Activated T-helper 17 cell treated with anti-CD3 and anti-CD28 coated beads, Interleukin-2, amount 50 U/mL, for 72 hours (primary cell): Measurements from ENCODE around the gene RACK1. TPM values are rescaled to one million over a fixed set of nuclear protein-coding genes. Genes with fewer than 3 reads are reported as not detected.
"Not testable (repeated sequence)": the region's sequence is repeated elsewhere in the genome, so short reads cannot be mapped to it uniquely, and the experiment has no call there.

Experiments
- ATAC-seq: fragments of 150-1000 bp; cut with Tn5 transposase; replicated peaks from 2 replicates; pipeline ENCODE4 v1.10.0; 2021; ENCODE audit warnings: mild to moderate bottlenecking, moderate library complexity
- H3K27ac Mint-ChIP-seq: one replicate; pipeline ENCODE4 v1.8.0; 2022; ENCODE audit warnings: mixed read lengths
- H3K27me3 Mint-ChIP-seq: one replicate; pipeline ENCODE4 v1.8.0; 2022; ENCODE audit warnings: mixed read lengths
- H3K36me3 Mint-ChIP-seq: one replicate; pipeline ENCODE4 v1.8.0; 2022; ENCODE audit warnings: low read depth, mild to moderate bottlenecking, mixed read lengths
- H3K4me1 Mint-ChIP-seq: one replicate; pipeline ENCODE4 v1.8.0; 2022; ENCODE audit warnings: mixed read lengths
- H3K4me3 Mint-ChIP-seq: one replicate; pipeline ENCODE4 v1.8.0; 2022; ENCODE audit warnings: mild to moderate bottlenecking, mixed read lengths
- H3K9me3 Mint-ChIP-seq: one replicate; pipeline ENCODE4 v1.8.0; 2022; ENCODE audit warnings: mixed read lengths
- total RNA-seq, 2 donors: library from RNA; stranded (reverse); gene quantifications; one replicate each; pipeline ENCODE4 v1.2.3, GENCODE V29; 2022

The RACK1 gene
- total RNA-seq = 1,000 to 10,000 TPM; 2,150 to 2,706 TPM

- Mint-ChIP-seq H3K4me1 (peaks cover 34% of the 10 kb centered on the region), H3K27me3 (no peaks in the 10 kb centered on the region), H3K27ac (peak within 1 kb of the TSS; percentile 99), H3K4me3 (peak within 1 kb of the TSS; percentile 85), H3K9me3 (no peaks in the 10 kb centered on the region), H3K36me3 (peaks cover 80% of the 10 kb centered on the region)
- ATAC-seq = peak; percentile 68
Observed at GRCh38 chr5:181243564-181244343, at the start of gene RACK1. RACK1 (minus strand) TSS chr5:181243906; CDS start chr5:181243800, 106 bp downstream.

- not testable (repeated sequence) for H3K4me1 Mint-ChIP-seq, H3K9me3 Mint-ChIP-seq, H3K27me3 Mint-ChIP-seq, H3K36me3 Mint-ChIP-seq, ATAC-seq, H3K4me3 Mint-ChIP-seq, H3K27ac Mint-ChIP-seq
Observed at GRCh38 chr5:181287331-181287730, 43.6 kb upstream of the RACK1 start.

- H3K27me3 Mint-ChIP-seq, H3K4me3 Mint-ChIP-seq, H3K4me1 Mint-ChIP-seq, H3K9me3 Mint-ChIP-seq, ATAC-seq, H3K36me3 Mint-ChIP-seq: not testable (repeated sequence)
- peak overlapping the region; percentile 22 for H3K27ac Mint-ChIP-seq
Observed at GRCh38 chr5:181285962-181286705, 42.4 kb upstream of the RACK1 start.

- not testable (repeated sequence) for H3K27ac Mint-ChIP-seq, ATAC-seq, H3K4me1 Mint-ChIP-seq, H3K27me3 Mint-ChIP-seq, H3K9me3 Mint-ChIP-seq, H3K36me3 Mint-ChIP-seq, H3K4me3 Mint-ChIP-seq
Observed at GRCh38 chr5:181283841-181284755, 40.4 kb upstream of the RACK1 start.

- ATAC-seq = no peak
- no peak overlapping the region for H3K27ac Mint-ChIP-seq
Observed at GRCh38 chr5:181283347-181283746, 39.6 kb upstream of the RACK1 start.

GRCh38 chr5:181282874-181283273, 39.2 kb upstream of the RACK1 start:
- Mint-ChIP-seq H3K4me1 (no peaks in the 10 kb centered on the region), H3K27me3 (no peaks in the 10 kb centered on the region), H3K9me3 (no peaks in the 10 kb centered on the region), H3K4me3 (no peak overlapping the region), H3K27ac (no peak overlapping the region), H3K36me3 (no peaks in the 10 kb centered on the region)
- ATAC-seq = no peak

More at GRCh38 chr5:181283347-181283746, 39.6 kb upstream of the RACK1 start:
- no peaks in the 10 kb centered on the region for H3K27me3 Mint-ChIP-seq
- H3K36me3 Mint-ChIP-seq = no peaks in the 10 kb centered on the region
- H3K4me1 Mint-ChIP-seq = no peaks in the 10 kb centered on the region
- no peak overlapping the region for H3K4me3 Mint-ChIP-seq
- no peaks in the 10 kb centered on the region for H3K9me3 Mint-ChIP-seq

GRCh38 chr5:181282415-181282814, 38.7 kb upstream of the RACK1 start:
- not testable (repeated sequence) for H3K4me1 Mint-ChIP-seq, ATAC-seq, H3K27ac Mint-ChIP-seq, H3K36me3 Mint-ChIP-seq, H3K4me3 Mint-ChIP-seq, H3K27me3 Mint-ChIP-seq, H3K9me3 Mint-ChIP-seq

GRCh38 chr5:181281984-181282316, 38.2 kb upstream of the RACK1 start:
- Mint-ChIP-seq H3K27ac (no peak overlapping the region), H3K36me3 (no peaks in the 10 kb centered on the region), H3K4me1 (no peaks in the 10 kb centered on the region), H3K9me3 (no peaks in the 10 kb centered on the region), H3K27me3 (no peaks in the 10 kb centered on the region), H3K4me3 (no peak overlapping the region)
- no peak for ATAC-seq

GRCh38 chr5:181281077-181281983, 37.6 kb upstream of the RACK1 start:
- H3K4me3 Mint-ChIP-seq = no peak overlapping the region
- H3K27me3 Mint-ChIP-seq = no peaks in the 10 kb centered on the region
- H3K27ac Mint-ChIP-seq = no peak overlapping the region
- H3K36me3 Mint-ChIP-seq = no peaks in the 10 kb centered on the region
- ATAC-seq = no peak
- H3K9me3 Mint-ChIP-seq = no peaks in the 10 kb centered on the region
- no peaks in the 10 kb centered on the region for H3K4me1 Mint-ChIP-seq

GRCh38 chr5:181280251-181280762, 36.6 kb upstream of the RACK1 start:
- Mint-ChIP-seq H3K27me3 (no peaks in the 10 kb centered on the region), H3K4me1 (no peaks in the 10 kb centered on the region), H3K27ac (no peak overlapping the region), H3K36me3 (no peaks in the 10 kb centered on the region), H3K4me3 (no peak overlapping the region), H3K9me3 (no peaks in the 10 kb centered on the region)
- no peak for ATAC-seq

- H3K36me3 Mint-ChIP-seq, H3K4me3 Mint-ChIP-seq, ATAC-seq: not testable (repeated sequence)
Observed at GRCh38 chr5:181273433-181273744, 29.7 kb upstream of the RACK1 start.

GRCh38 chr5:181271081-181271480, 27.4 kb upstream of the RACK1 start:
- no peak overlapping the region for H3K4me3 Mint-ChIP-seq
- H3K9me3 Mint-ChIP-seq = no peaks in the 10 kb centered on the region
- no peaks in the 10 kb centered on the region for H3K27me3 Mint-ChIP-seq
- H3K36me3 Mint-ChIP-seq = no peaks in the 10 kb centered on the region
- H3K4me1 Mint-ChIP-seq = no peaks in the 10 kb centered on the region
- H3K27ac Mint-ChIP-seq = no peak overlapping the region
- no peak for ATAC-seq

More at GRCh38 chr5:181273433-181273744, 29.7 kb upstream of the RACK1 start:
- H3K27me3 Mint-ChIP-seq, H3K9me3 Mint-ChIP-seq, H3K27ac Mint-ChIP-seq, H3K4me1 Mint-ChIP-seq: not testable (repeated sequence)

- not testable (repeated sequence) for H3K36me3 Mint-ChIP-seq, H3K4me1 Mint-ChIP-seq, H3K27me3 Mint-ChIP-seq, H3K4me3 Mint-ChIP-seq, H3K9me3 Mint-ChIP-seq, ATAC-seq, H3K27ac Mint-ChIP-seq
Observed at GRCh38 chr5:181267907-181268306, 24.2 kb upstream of the RACK1 start.
